OCI-LY7 (cell line): ENCODE measurements around the gene ZNFX1. TPM values are rescaled to one million over a fixed set of nuclear protein-coding genes. Genes with fewer than 3 reads are reported as not detected.
A peak's percentile ranks its signal among the peaks of the same experiment; 100 is the strongest.

ENCODE experiments used
- BruUV-seq: library from RNA; stranded (reverse); fragments of 400-500 nt; replicated peaks from 2 replicates; lab custom pipeline; 2021; lab: Mats Ljungman, UMichigan
- CTCF ChIA-PET: fragments of 300-600 bp; sonication (Branson Sonifier 250); formaldehyde crosslinking; loops from one replicate; lab custom pipeline; 2022; ENCODE audit warnings: antibody characterized with exemption; ENCODE audit not compliant: unreplicated experiment; lab: Charles Lee
- POLR2A ChIA-PET: fragments of 300-600 bp; sonication (Branson Sonifier 250); formaldehyde crosslinking; loops from one replicate; lab custom pipeline; 2022; ENCODE audit warnings: antibody characterized with exemption; lab: Charles Lee
- DNase-seq: peaks from one replicate; pipeline ENCODE4 v3.0.0-alpha.2; 2015; ENCODE audit warnings: low spot score
- H2AFZ ChIP-seq: fragments of 200-600 bp; sonication (generic), shearing (Covaris generic); 2 replicates; pipeline ENCODE4 v1.6.1; 2014; ENCODE audit warnings: mild to moderate bottlenecking, antibody characterized with exemption, low read length, moderate library complexity
- H3K27ac ChIP-seq: fragments of 200-600 bp; sonication (generic); 2 replicates; pipeline ENCODE4 v1.5.1; 2014; ENCODE audit warnings: mixed run types, low read depth, mild to moderate bottlenecking, moderate library complexity, low read length, inconsistent platforms; ENCODE audit not compliant: poor library complexity, severe bottlenecking
- H3K36me3 ChIP-seq: fragments of 200-600 bp; sonication (generic); 2 replicates; pipeline ENCODE4 v1.6.1; 2014; ENCODE audit warnings: mild to moderate bottlenecking, antibody characterized with exemption, low read length, moderate library complexity, mixed read lengths; ENCODE audit not compliant: insufficient read depth
- H3K4me1 ChIP-seq: fragments of 200-600 bp; sonication (generic); 2 replicates; pipeline ENCODE4 v1.5.1; 2014; ENCODE audit warnings: mild to moderate bottlenecking, low read length; ENCODE audit not compliant: insufficient read depth, poor library complexity, severe bottlenecking
- H3K4me2 ChIP-seq: fragments of 200-600 bp; sonication (generic); 2 replicates; pipeline ENCODE4 v1.6.1; 2014; ENCODE audit warnings: mild to moderate bottlenecking, low read length
- H3K4me3 ChIP-seq: fragments of 200-600 bp; sonication (generic); 2 replicates; pipeline ENCODE4 v1.5.1; 2014; ENCODE audit warnings: mild to moderate bottlenecking, low read depth, low read length; ENCODE audit not compliant: poor library complexity, severe bottlenecking
- H3K79me2 ChIP-seq: fragments of 200-600 bp; sonication (generic); 2 replicates; pipeline ENCODE4 v1.6.1; 2016; ENCODE audit warnings: low read depth, mild to moderate bottlenecking, low read length, moderate library complexity, mixed read lengths; ENCODE audit not compliant: insufficient read depth
- H3K9me2 ChIP-seq: fragments of 200-600 bp; sonication (generic); 2 replicates; pipeline ENCODE4 v1.6.1; 2016; ENCODE audit warnings: mild to moderate bottlenecking, low read length, mixed read lengths; ENCODE audit not compliant: insufficient read depth
- H3K9me3 ChIP-seq: fragments of 200-600 bp; sonication (generic); 2 replicates; pipeline ENCODE4 v1.6.1; 2014; ENCODE audit warnings: mild to moderate bottlenecking, mixed run types, low read length, mixed read lengths
- H4K20me1 ChIP-seq: fragments of 200-600 bp; sonication (generic); 2 replicates; pipeline ENCODE4 v1.6.1; 2014; ENCODE audit warnings: mild to moderate bottlenecking, antibody characterized with exemption, low read length, moderate library complexity, mixed read lengths; ENCODE audit not compliant: insufficient read depth
- EZH2phosphoT487 ChIP-seq: fragments of 200-600 bp; sonication (generic); IDR thresholded peaks from 2 replicates; pipeline ENCODE4 v1.6.1; 2018; ENCODE audit warnings: low read depth, borderline replicate concordance, mild to moderate bottlenecking, mixed run types, antibody characterized with exemption, low read length, moderate library complexity, mixed read lengths
- intact Hi-C: fragments of 100-400 bp; cut with micrococcal nuclease; formaldehyde crosslinking; loops from one replicate; pipeline ENCODE4 v1.10.0; 2022; ENCODE audit not compliant: unreplicated experiment
- total RNA-seq, 2 experiments: library from RNA; depleted of rRNA in 1 of 2; stranded (reverse); fragments of >200 nt in 1 of 2; shearing (Covaris generic) in 1 of 2; gene quantifications; 2 replicates each; pipeline ENCODE4 v1.2.3, GENCODE V29; 2014 to 2022
- TF ChIP-seq, protein P1 (sequence below): fragments of 200-600 bp; sonication (generic); conservative IDR thresholded peaks from 2 replicates; pipeline ENCODE4 v1.5.1; 2014; ENCODE audit warnings: mild to moderate bottlenecking, antibody characterized with exemption, low read length, moderate library complexity, mixed read lengths

Gene ZNFX1
- total RNA-seq, 2 experiments from 2014 or later, result 15.1 to 17.6 TPM

DNA sequence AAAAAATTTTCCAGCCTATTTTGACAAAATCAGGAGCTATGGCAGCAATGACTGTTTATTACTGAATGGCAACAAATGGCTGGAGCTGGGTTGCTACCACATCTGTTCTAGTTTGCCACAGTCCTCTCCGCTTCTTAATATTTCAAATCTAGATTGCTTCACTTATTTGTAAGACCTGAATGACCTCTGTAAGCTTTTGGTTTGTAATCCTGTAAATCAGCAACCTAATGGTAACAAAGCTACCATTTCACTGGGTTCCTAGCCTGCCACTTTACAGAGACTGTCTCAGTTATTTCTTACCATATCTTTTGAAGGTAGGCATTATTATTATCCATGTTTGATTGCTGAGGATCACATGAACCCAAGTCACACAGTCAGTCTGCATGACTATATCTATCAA lies 15.4 kb downstream of the ZNFX1 start:
- intact Hi-C loops, result no loop called here
- H3K4me3 ChIP-seq, result no peak overlapping the region
- peaks cover 28% of the 10 kb centered on the region for H3K79me2 ChIP-seq
- CTCF ChIA-PET, result no interaction called here
- H3K36me3 ChIP-seq, result peaks cover 87% of the 10 kb centered on the region
- H4K20me1 ChIP-seq, result 0 out of 2 replicates have a peak, but pooled peaks cover 5% of the 10 kb centered on the region
- POLR2A ChIA-PET, result no interaction called here
- TSS peak; percentile 31 for BruUV-seq
- no peaks in the 10 kb centered on the region for H3K9me2 ChIP-seq
- H2AFZ ChIP-seq, result no peak overlapping the region
- no peak overlapping the region for H3K27ac ChIP-seq
- peaks cover 17% of the 10 kb centered on the region for H3K4me1 ChIP-seq
- no peaks in the 10 kb centered on the region for H3K9me3 ChIP-seq
- no peak for TF ChIP-seq EZH2phosphoT487
- TF ChIP-seq, protein P1, sequence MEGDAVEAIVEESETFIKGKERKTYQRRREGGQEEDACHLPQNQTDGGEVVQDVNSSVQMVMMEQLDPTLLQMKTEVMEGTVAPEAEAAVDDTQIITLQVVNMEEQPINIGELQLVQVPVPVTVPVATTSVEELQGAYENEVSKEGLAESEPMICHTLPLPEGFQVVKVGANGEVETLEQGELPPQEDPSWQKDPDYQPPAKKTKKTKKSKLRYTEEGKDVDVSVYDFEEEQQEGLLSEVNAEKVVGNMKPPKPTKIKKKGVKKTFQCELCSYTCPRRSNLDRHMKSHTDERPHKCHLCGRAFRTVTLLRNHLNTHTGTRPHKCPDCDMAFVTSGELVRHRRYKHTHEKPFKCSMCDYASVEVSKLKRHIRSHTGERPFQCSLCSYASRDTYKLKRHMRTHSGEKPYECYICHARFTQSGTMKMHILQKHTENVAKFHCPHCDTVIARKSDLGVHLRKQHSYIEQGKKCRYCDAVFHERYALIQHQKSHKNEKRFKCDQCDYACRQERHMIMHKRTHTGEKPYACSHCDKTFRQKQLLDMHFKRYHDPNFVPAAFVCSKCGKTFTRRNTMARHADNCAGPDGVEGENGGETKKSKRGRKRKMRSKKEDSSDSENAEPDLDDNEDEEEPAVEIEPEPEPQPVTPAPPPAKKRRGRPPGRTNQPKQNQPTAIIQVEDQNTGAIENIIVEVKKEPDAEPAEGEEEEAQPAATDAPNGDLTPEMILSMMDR, result no peak
- no peak for DNase-seq
- no peak overlapping the region for H3K4me2 ChIP-seq

- POLR2A ChIA-PET, result interaction anchor here (1.1 to 1.2 kb wide), 2 partner anchors 79 to 229 kb away, joined by 3 read pairs; no protein-coding TSS in a partner anchor
- no TSS peak for BruUV-seq
- no peaks in the 10 kb centered on the region for H3K9me2 ChIP-seq
- H3K79me2 ChIP-seq, result peaks cover 15% of the 10 kb centered on the region; the same call in 1 of the 2 replicates
- H3K4me3 ChIP-seq, result no peak overlapping the region
- H3K4me2 ChIP-seq, result no peak overlapping the region
- no peak overlapping the region for H3K27ac ChIP-seq
- no peak overlapping the region for H2AFZ ChIP-seq
- DNase-seq, result no peak
- TF ChIP-seq, protein P1, result no peak
- no peak for TF ChIP-seq EZH2phosphoT487
- CTCF ChIA-PET, result no interaction called here
- H3K36me3 ChIP-seq, result peaks cover 88% of the 10 kb centered on the region
- intact Hi-C loops, result no loop called here
- peaks cover 4% of the 10 kb centered on the region for H3K4me1 ChIP-seq
- no peaks in the 10 kb centered on the region for H4K20me1 ChIP-seq
- no peaks in the 10 kb centered on the region for H3K9me3 ChIP-seq
These were observed 16.7 kb downstream of the ZNFX1 start for GRCh38 chr20:49261173-49261572.

GRCh38 chr20:49260218-49260617 lies 17.6 kb downstream of the ZNFX1 start:
- H3K27ac ChIP-seq, result no peak overlapping the region
- ChIA-PET CTCF (no interaction called here), POLR2A (interaction anchor here (0.6 to 1.2 kb wide), 5 partner anchors 21 to 316 kb away, joined by 3 read pairs; no protein-coding TSS in a partner anchor)

More at GRCh38 chr20:49260218-49260617, 17.6 kb downstream of the ZNFX1 start:
- no peaks in the 10 kb centered on the region for H4K20me1 ChIP-seq
- H3K4me1 ChIP-seq, result no peaks in the 10 kb centered on the region
- H3K4me3 ChIP-seq, result no peak overlapping the region
- H3K79me2 ChIP-seq, result peaks cover 6% of the 10 kb centered on the region; the same call in 1 of the 2 replicates
- H3K9me2 ChIP-seq, result no peaks in the 10 kb centered on the region
- H3K9me3 ChIP-seq, result no peaks in the 10 kb centered on the region
- no peak for DNase-seq
- no TSS peak for BruUV-seq
- TF ChIP-seq EZH2phosphoT487, result no peak
- TF ChIP-seq, protein P1, result no peak
- H3K4me2 ChIP-seq, result no peak overlapping the region
- H3K36me3 ChIP-seq, result peaks cover 89% of the 10 kb centered on the region
- intact Hi-C loops, result no loop called here
- no peak overlapping the region for H2AFZ ChIP-seq
